HepG2 (cell line): ENCODE data around the gene ANO6. TPM values are rescaled to one million over a fixed set of nuclear protein-coding genes. Genes with fewer than 3 reads are reported as not detected.

ENCODE experiments used
- ASH2L ChIP-seq: fragments of 300-600, 200-600 bp; sonication (generic); IDR thresholded peaks from 2 replicates; pipeline ENCODE4 v1.7.0; 2017; ENCODE audit warnings: low read depth, mild to moderate bottlenecking, moderate library complexity, mixed read lengths, low read length; ENCODE audit not compliant: insufficient read length
- CSRNP2 ChIP-seq: sonication (generic); formaldehyde crosslinking; conservative IDR thresholded peaks from 2 replicates; pipeline ENCODE4 v1.8.0; 2022; ENCODE audit warnings: low read depth, missing genetic modification reagents
- DPF2 ChIP-seq: sonication (generic); formaldehyde crosslinking; IDR thresholded peaks from 2 replicates; pipeline ENCODE4 v1.4.0; 2020; ENCODE audit warnings: mild to moderate bottlenecking, low read depth, missing genetic modification reagents, borderline replicate concordance
- HCFC1 ChIP-seq: fragments of 150-350 bp; IDR thresholded peaks from 2 replicates; pipeline ENCODE4 v1.6.1; 2014; ENCODE audit warnings: low read depth, low read length
- HINFP ChIP-seq: sonication (generic); formaldehyde crosslinking; IDR thresholded peaks from 2 replicates; pipeline ENCODE4 v1.4.0; 2020; ENCODE audit warnings: low read depth, mild to moderate bottlenecking, missing genetic modification reagents
- KAT7 ChIP-seq: IDR thresholded peaks from 2 replicates; pipeline ENCODE4 v1.6.1; 2018; ENCODE audit warnings: borderline replicate concordance, missing compliant biosample characterization
- MAFG ChIP-seq: sonication (generic); formaldehyde crosslinking; IDR thresholded peaks from 2 replicates; pipeline ENCODE4 v1.5.1; 2020; ENCODE audit warnings: mild to moderate bottlenecking, missing genetic modification reagents
- NFAT5 ChIP-seq: sonication (generic); formaldehyde crosslinking; IDR thresholded peaks from 2 replicates; pipeline ENCODE4 v1.4.0; 2020; ENCODE audit warnings: missing genetic modification reagents
- PLRG1 ChIP-seq: fragments of 450-650 bp; conservative IDR thresholded peaks from 2 replicates; pipeline ENCODE4 v1.6.1; 2016
- REPIN1 ChIP-seq: sonication (generic); formaldehyde crosslinking; IDR thresholded peaks from 2 replicates; pipeline ENCODE4 v1.8.0; 2022; ENCODE audit warnings: missing genetic modification reagents, low read depth, mild to moderate bottlenecking, borderline replicate concordance
- TAF1 ChIP-seq: sonication (generic); formaldehyde crosslinking; IDR thresholded peaks from 2 replicates; pipeline ENCODE4 v1.4.0; 2020; ENCODE audit warnings: missing genetic modification reagents
- XRCC5 ChIP-seq: fragments of 200-400 bp; formaldehyde crosslinking; optimal IDR thresholded peaks from 2 replicates; pipeline ENCODE3; 2017; ENCODE audit warnings: mild to moderate bottlenecking, low read length
- ZBTB7B ChIP-seq: sonication (generic); formaldehyde crosslinking; IDR thresholded peaks from 2 replicates; pipeline ENCODE4 v1.4.0; 2020; ENCODE audit warnings: missing genetic modification reagents
- ZFP41 ChIP-seq: sonication (generic); formaldehyde crosslinking; IDR thresholded peaks from 2 replicates; pipeline ENCODE4 v1.4.0; 2020; ENCODE audit warnings: mild to moderate bottlenecking, missing genetic modification reagents, borderline replicate concordance
- ZGPAT ChIP-seq: IDR thresholded peaks from 2 replicates; pipeline ENCODE4 v1.6.1; 2016; ENCODE audit warnings: mild to moderate bottlenecking
- ZNF510 ChIP-seq: sonication (generic); formaldehyde crosslinking; IDR thresholded peaks from 2 replicates; pipeline ENCODE4 v1.4.0; 2020; ENCODE audit warnings: low read depth, mild to moderate bottlenecking, missing genetic modification reagents
- ZNF678 ChIP-seq: sonication (generic); formaldehyde crosslinking; IDR thresholded peaks from 2 replicates; pipeline ENCODE4 v1.4.0; 2020; ENCODE audit warnings: mild to moderate bottlenecking, missing genetic modification reagents
- ZNF777 ChIP-seq: sonication (generic); formaldehyde crosslinking; IDR thresholded peaks from 2 replicates; pipeline ENCODE4 v1.4.0; 2020; ENCODE audit warnings: missing genetic modification reagents
- ZSCAN21 ChIP-seq: sonication (generic); formaldehyde crosslinking; IDR thresholded peaks from 2 replicates; pipeline ENCODE4 v1.8.0; 2022; ENCODE audit warnings: mild to moderate bottlenecking, missing genetic modification reagents, moderate library complexity, borderline replicate concordance
- polyA plus RNA-seq, 8 experiments: library from polyadenylated mRNA; depleted of rRNA in 3 of 8; stranded (reverse) in 7 of 8; unstranded in 1 of 8; fragments of >200 nt; fragmentation: Illumina TruSeq in 4 of 8; extraction: Trizol in 4 of 8; gene quantifications; 2 replicates each; pipeline versions ENCODE4 v1.2.1 to v1.2.3, GENCODE V29; 2011 to 2016; ENCODE audit warnings: low read depth in 4 of 8, missing spikeins in 1 of 8, mixed read lengths in 1 of 8; ENCODE audit not compliant: insufficient read depth in 1 of 8
- total RNA-seq, 5 experiments: library from RNA; depleted of rRNA; stranded (reverse); fragments of >200 nt; fragmentation: Illumina TruSeq; extraction: Trizol; gene quantifications; 2 replicates each; pipeline ENCODE4 v1.2.3, GENCODE V29; 2016; ENCODE audit warnings: low read depth in 1 of 5

The ANO6 gene
- total and polyA plus RNA-seq, 2 of the 13 experiments (the other 11 are each of a cell fraction or from before 2014, with no cell fraction given) = 37.8 to 57.1 TPM

- peak; percentile 82; the same call in 1 of the 2 replicates for TF ChIP-seq ZSCAN21
- TF ChIP-seq ZNF777 (CRISPR knock-in tag) = peak; percentile 74
- TF ChIP-seq NFAT5 = 0 out of 2 replicates have a peak, but pooled peaks have one; percentile 36
- TF ChIP-seq ZBTB7B (CRISPR knock-in tag) = peak; percentile 48
- TF ChIP-seq KAT7 (CRISPR knock-in tag) = peak; percentile 20; the same call in 1 of the 2 replicates
- TF ChIP-seq ZNF510 (CRISPR knock-in tag) = no peak
- 0 out of 2 replicates have a peak, but pooled peaks have one; percentile 10 for TF ChIP-seq HCFC1
- no peak for TF ChIP-seq CSRNP2 (CRISPR knock-in tag)
- no peak for TF ChIP-seq PLRG1
- peak; percentile 73 for TF ChIP-seq ASH2L
- peak; percentile 84 for TF ChIP-seq TAF1
- peak; percentile 77; the same call in 1 of the 2 replicates for TF ChIP-seq REPIN1
- peak; percentile 31 for TF ChIP-seq XRCC5
- no peak for TF ChIP-seq MAFG (CRISPR knock-in tag)
- TF ChIP-seq ZFP41 (CRISPR knock-in tag) = no peak
- peak; percentile 41; the same call in 1 of the 2 replicates for TF ChIP-seq ZGPAT (CRISPR knock-in tag)
- 0 out of 2 replicates have a peak, but pooled peaks have one; percentile 13 for TF ChIP-seq HINFP (CRISPR knock-in tag)
- TF ChIP-seq ZNF678 (CRISPR knock-in tag) = no peak
- TF ChIP-seq DPF2 (CRISPR knock-in tag) = no peak
Observed at GRCh38 chr12:45215419-45216229, at the start of gene ANO6 (continued).
